Lower lobe of right lung (tissue), 2 donors: ENCODE measurements around the gene LINGO1. TPM values are rescaled to one million over a fixed set of nuclear protein-coding genes. Genes with fewer than 3 reads are reported as not detected.

Experiments used
- ATAC-seq, 2 donors: fragments of 200-7000 bp; cut with Tn5 transposase; one replicate each; pipeline ENCODE4 v1.9.1; 2020 to 2022; ENCODE audit warnings: mild to moderate bottlenecking in 2 of 2, moderate library complexity in 2 of 2
- DNase-seq: peaks from one replicate; pipeline ENCODE4 v3.0.0-alpha.2; 2020
- H3K27ac ChIP-seq: fragments of 200-600 bp; one replicate; pipeline ENCODE4 v1.8.0; 2022
- H3K27me3 ChIP-seq: fragments of 200-600 bp; one replicate; pipeline ENCODE4 v1.8.0; 2022; ENCODE audit warnings: low read depth
- H3K36me3 ChIP-seq: fragments of 200-600 bp; one replicate; pipeline ENCODE4 v1.8.0; 2022; ENCODE audit warnings: mild to moderate bottlenecking
- H3K4me1 ChIP-seq: fragments of 200-600 bp; one replicate; pipeline ENCODE4 v1.8.0; 2022
- H3K4me3 ChIP-seq: fragments of 200-600 bp; one replicate; pipeline ENCODE4 v1.8.0; 2022; ENCODE audit warnings: mild to moderate bottlenecking
- H3K9me3 ChIP-seq: fragments of 200-600 bp; one replicate; pipeline ENCODE4 v1.8.0; 2022
- CTCF ChIP-seq: fragments of 200-600 bp; IDR thresholded peaks from one replicate; pipeline ENCODE4 v1.8.0; 2022; ENCODE audit warnings: antibody characterized with exemption, mild to moderate bottlenecking
- intact Hi-C: fragments of 100-400 bp; cut with DNase I; formaldehyde crosslinking; loops from one replicate; pipeline ENCODE4 v1.11.0; 2022
- total RNA-seq: library from RNA; stranded (reverse); fragmentation: NEBNext Ultra II Directional; extraction: Animal tissue kit (Norgen Biotek cat#: 25700); gene quantifications from one replicate; pipeline ENCODE4 v1.2.1, GENCODE V29; 2021
- donor health status: DM: no; HTN: yes; CAD: no; lungs with severe emphysema.

The LINGO1 gene
- total RNA-seq, 1 donor from 2014 or later: 0.86 TPM

DNA sequence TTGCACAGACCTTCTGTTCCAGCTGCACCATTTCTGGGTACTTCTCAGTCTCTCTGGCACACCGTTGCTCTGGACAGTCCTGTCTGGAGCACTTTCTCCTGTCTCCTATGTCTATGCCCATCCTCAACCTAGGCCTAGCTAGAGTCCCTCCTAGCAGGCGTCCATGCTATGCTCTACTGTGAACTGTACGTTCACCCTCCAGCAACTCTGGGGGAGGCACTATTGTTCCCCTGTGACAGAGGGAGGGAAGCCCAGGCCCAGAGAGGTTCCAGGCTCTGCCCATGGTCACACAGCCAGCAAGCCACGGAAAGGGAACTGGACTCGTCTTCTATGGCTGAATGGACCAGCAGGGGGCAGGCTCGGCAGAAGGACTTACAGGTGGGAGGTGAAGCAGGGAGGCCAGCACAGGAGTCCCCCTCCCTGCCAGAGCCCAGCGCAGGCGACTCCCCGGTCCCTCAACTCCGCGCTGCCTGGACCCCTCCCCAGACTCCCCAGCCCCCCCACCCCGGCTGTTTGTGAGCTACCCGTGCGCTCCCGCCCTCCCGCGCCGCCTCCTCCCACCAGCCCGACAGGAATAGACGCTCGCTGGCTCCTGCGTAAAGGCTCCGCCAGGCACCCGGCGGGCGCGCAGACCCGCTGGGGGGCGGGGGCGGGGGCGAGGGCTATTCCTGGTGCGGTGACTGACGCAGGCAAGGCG, 1.7 kb upstream of the LINGO1 start:
- intact Hi-C loops: no loop called here
- no peaks in the 10 kb centered on the region for H3K9me3 ChIP-seq
- TF ChIP-seq CTCF: peak; percentile 49
- H3K4me1 ChIP-seq: peaks cover 11% of the 10 kb centered on the region
- H3K27ac ChIP-seq: no peak overlapping the region
- H3K27me3 ChIP-seq: peaks cover 51% of the 10 kb centered on the region
- ATAC-seq: peak; percentile 53
- no peak overlapping the region for H3K4me3 ChIP-seq
- no peaks in the 10 kb centered on the region for H3K36me3 ChIP-seq
- peak; percentile 66 for DNase-seq

GRCh38 chr15:77633913-77634265, 1.2 kb upstream of the LINGO1 start:
- Histone ChIP-seq H3K4me3 (no peak overlapping the region), H3K27ac (no peak overlapping the region), H3K9me3 (no peaks in the 10 kb centered on the region), H3K4me1 (peaks cover 11% of the 10 kb centered on the region), H3K36me3 (no peaks in the 10 kb centered on the region), H3K27me3 (peaks cover 51% of the 10 kb centered on the region)
- no peak for ATAC-seq
- no peak for DNase-seq
- TF ChIP-seq CTCF: no peak
- intact Hi-C loops: no loop called here

DNA sequence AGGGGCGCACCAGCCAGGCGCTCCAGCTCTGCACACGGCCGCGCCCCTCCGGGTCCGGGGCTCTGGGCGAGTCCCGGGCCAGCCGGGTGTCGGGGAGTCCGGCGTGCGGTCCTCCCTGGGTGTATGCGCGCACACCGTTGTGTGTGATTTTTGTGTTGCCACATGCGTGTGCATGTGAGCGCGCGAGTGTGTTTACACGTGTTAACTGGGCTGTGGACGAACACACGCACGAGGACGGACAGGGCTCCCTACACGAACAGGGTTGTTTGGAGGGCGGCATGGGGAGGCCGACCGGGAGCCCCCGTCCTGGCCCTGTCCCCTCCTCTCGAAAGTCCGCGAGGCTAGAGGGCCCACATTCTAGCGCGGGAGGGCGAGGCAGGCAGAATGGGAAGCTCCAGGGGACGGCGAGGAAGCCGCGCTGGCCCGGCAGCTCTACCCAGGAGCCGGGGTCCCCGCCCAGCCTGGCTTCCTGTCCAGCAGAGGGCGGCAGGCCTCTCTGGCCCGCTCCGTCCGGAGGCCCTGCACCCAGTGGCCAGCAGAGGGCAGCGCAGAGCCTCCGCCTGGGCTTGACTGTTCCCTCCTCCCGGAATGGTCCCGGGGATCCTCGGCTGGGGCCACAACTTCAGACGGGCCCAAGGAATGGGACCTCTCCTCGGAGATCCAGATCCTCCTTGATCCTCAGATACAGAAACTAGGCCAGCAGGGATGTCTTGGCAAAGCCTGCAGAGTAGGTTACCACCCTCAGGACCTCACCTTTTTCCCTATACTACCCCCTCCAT, 611 bp upstream of the LINGO1 start:
- peaks cover 11% of the 10 kb centered on the region for H3K4me1 ChIP-seq
- DNase-seq: peak; percentile 91
- H3K36me3 ChIP-seq: no peaks in the 10 kb centered on the region
- peak; percentile 97 for ATAC-seq
- no peak overlapping the region for H3K27ac ChIP-seq
- peaks cover 51% of the 10 kb centered on the region for H3K27me3 ChIP-seq
- H3K9me3 ChIP-seq: no peaks in the 10 kb centered on the region
- H3K4me3 ChIP-seq: peak overlapping the region; percentile 60
- peak; percentile 100 for TF ChIP-seq CTCF
- intact Hi-C loops: no loop called here

DNA sequence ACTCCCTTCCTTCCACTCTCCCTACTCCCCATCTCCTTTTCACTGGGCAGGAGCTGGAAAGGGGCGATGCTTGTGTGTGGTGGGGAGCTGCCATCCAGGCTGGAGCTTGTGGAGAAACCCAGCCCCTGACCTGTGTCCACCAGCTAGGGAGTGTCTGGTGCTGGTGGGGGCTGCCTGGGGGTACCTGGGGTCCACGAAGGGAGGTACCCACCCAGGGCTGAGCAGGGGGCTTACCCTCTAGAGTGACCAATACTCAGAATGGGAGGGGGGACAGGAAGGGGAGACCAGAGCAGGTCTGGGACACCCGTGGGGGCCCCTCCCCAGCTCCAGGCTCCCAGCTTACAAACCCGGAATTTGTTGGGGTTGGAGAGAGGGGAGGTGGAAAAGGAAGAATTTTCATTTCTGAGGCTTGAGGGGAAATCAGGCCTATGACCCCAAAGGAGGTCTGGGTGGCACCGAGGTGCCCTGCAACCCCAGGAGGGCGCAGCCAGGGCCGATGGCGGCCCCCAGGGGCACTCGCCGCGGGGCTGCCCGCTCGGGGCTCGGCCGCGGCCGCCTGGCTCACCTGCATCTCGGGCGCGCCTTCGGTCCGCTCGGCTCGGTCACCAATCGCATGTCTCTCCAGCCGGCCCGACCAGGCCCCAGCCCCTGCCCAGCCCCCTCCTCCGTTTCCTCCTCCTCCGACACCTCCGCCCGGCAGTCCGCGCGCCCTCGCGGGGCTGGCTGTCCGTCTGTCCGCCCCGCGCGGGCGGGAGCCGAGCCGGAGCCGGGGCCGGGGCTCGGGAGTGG, 773 bp downstream of the LINGO1 start:
- DNase-seq (no peak), ATAC-seq (no peak)
- Histone ChIP-seq H3K4me3 (peak overlapping the region; percentile 43), H3K27me3 (peaks cover 51% of the 10 kb centered on the region), H3K36me3 (no peaks in the 10 kb centered on the region), H3K27ac (no peak overlapping the region), H3K9me3 (no peaks in the 10 kb centered on the region), H3K4me1 (peaks cover 11% of the 10 kb centered on the region)
- intact Hi-C loops: no loop called here
- TF ChIP-seq CTCF: no peak

GRCh38 chr15:77630956-77631744, 1.6 kb downstream of the LINGO1 start:
- DNase-seq (no peak), ATAC-seq (no peak)
- H3K4me3 ChIP-seq: no peak overlapping the region
- no peaks in the 10 kb centered on the region for H3K36me3 ChIP-seq
- intact Hi-C loops: no loop called here
- TF ChIP-seq CTCF: no peak
- no peaks in the 10 kb centered on the region for H3K9me3 ChIP-seq
- H3K4me1 ChIP-seq: peaks cover 11% of the 10 kb centered on the region
- H3K27ac ChIP-seq: no peak overlapping the region
- peaks cover 48% of the 10 kb centered on the region for H3K27me3 ChIP-seq
